ENCODE results near the gene NEB.
"Not testable (repeated sequence)": the region's sequence is repeated elsewhere in the genome, so short reads cannot be mapped to it uniquely, and the experiment has no call there.

The NEB gene

GRCh38 chr2:151607459-151608424 lies 126.5 kb downstream of the NEB start:
- DNase-seq (ENCODE audit: low read depth): not testable (repeated sequence)

DNA sequence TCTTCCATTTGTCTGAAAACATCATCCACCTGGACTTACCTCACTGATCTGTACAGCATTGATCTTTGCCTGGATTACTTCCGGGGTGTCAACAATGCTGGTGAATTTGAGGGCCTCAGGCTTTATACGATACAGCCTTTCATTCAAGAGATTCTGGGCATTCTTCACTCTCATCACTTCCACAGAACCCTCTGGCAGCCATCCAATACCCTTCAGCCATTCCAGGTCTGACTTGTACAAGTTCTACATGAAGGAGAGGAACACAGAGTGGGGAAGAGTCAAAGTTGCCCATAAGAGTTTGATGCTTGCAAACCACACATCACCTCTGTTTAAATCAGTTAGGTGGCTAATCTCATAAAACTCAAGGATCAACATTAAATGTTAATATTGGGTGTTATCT lies 130.7 kb downstream of the NEB start:
- DNase-seq (ENCODE audit: low read depth): not testable (repeated sequence)

DNA sequence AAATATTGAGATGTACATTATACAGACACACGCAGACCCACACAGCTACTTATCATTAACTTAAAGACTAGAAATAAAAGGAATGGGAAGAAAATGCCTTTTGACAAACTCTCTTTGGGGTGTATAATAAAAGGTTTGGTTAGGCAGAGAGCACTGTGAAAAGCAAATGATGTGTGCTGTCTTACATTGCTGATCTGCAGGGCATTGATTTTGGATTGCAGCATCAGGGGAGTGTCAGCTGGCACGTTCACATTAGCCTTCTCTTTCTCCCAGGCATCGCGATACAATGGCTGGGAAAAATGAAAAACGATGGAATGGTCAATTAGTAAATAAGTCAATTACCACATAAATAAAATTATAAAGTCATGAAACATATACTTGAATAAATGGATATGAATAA lies 131.9 kb downstream of the NEB start:
- DNase-seq (ENCODE audit: low read depth): not testable (repeated sequence)

- DNase-seq (ENCODE audit: low read depth): not testable (repeated sequence)
These were observed 132.5 kb downstream of the NEB start for GRCh38 chr2:151601803-151602202.

GRCh38 chr2:151596903-151597608 lies 137.2 kb downstream of the NEB start:
- not testable (repeated sequence) for DNase-seq (ENCODE audit: low read depth)

- not testable (repeated sequence) for DNase-seq (ENCODE audit: low read depth)
These were observed 142.4 kb downstream of the NEB start for GRCh38 chr2:151591908-151592255.

DNA sequence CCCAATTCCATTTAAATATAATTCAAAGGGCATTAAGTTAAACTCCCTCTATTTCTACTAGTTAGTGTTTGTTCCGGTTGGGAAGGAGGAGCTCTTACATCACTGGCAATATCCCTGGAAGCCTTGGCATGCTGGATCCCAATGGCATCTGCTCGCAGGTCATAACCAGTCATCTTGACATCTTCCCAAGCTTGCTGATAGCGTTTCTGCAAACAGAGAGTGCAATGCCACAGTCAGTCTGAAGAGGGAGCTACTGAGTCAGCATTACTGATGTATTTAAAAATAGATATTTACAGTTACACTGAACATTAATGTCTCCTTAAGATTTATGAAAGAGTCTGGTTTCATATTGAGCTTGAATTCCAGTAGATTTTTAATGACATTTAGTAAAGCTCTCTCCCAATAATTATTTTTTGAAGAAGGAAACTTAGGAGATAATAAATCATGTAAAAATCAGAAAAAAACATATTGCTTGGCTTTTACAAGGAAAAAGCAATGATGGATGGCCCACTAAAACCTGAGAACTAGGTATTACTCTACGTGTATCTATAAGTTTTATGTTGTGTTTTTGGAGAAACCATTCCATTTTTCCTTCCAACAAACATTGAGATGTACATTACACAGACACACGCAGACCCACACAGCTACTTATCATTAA lies 142.9 kb downstream of the NEB start:
- DNase-seq (ENCODE audit: low read depth): not testable (repeated sequence)

GRCh38 chr2:151581300-151581699 lies 153.0 kb downstream of the NEB start:
- DNase-seq (ENCODE audit: low read depth): not testable (repeated sequence)

DNA sequence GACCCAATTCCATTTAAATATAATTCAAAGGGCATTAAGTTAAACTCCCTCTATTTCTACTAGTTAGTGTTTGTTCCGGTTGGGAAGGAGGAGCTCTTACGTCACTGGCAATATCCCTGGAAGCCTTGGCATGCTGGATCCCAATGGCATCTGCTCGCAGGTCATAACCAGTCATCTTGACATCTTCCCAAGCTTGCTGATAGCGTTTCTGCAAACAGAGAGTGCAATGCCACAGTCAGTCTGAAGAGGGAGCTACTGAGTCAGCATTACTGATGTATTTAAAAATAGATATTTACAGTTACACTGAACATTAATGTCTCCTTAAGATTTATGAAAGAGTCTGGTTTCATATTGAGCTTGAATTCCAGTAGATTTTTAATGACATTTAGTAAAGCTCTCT lies 153.6 kb downstream of the NEB start:
- not testable (repeated sequence) for DNase-seq (ENCODE audit: low read depth)

DNA sequence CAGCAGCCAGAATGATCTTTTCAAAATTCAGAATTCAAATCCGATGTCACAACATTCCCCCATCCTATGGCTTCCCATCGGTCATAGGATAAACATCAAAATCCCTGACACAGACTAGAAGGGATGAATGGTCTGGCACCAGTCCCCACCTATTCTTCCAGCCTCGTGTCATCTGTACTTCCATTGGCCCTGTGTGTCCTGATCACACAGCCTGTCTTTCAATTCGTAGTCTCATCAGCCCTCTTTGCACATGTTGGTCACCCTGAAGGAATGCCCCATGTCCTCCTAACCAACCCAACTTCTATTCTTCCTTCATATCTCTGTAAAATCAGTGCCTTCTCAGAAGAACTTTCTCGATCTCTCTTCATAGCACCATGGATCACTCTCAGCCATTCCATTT lies 157.2 kb downstream of the NEB start:
- DNase-seq (ENCODE audit: low read depth): no peak

GRCh38 chr2:151576080-151576479 lies 158.2 kb downstream of the NEB start:
- DNase-seq (ENCODE audit: low read depth): no peak

GRCh38 chr2:151575338-151575737 lies 158.9 kb downstream of the NEB start:
- no peak for DNase-seq (ENCODE audit: low read depth)

DNA sequence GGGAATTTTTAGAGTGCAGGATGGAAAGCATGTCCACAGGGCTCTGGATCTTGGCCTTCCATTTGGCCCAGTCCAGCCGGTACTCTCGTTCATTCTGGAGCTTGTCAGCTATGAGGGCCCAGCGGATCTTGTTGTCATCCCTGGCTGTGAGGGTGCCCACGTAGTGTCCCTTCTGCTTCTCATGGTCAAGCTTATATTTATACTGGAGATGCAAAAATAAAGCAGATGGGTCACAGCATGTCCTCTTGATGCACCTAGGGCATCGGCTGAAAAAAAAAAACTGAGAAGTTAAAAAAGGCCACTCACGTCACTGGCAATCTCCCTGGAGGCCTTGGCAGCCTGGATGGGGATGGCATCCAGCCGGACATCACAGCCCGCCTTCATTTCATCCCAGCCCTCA lies 164.1 kb downstream of the NEB start:
- DNase-seq (ENCODE audit: low read depth): no peak

DNA sequence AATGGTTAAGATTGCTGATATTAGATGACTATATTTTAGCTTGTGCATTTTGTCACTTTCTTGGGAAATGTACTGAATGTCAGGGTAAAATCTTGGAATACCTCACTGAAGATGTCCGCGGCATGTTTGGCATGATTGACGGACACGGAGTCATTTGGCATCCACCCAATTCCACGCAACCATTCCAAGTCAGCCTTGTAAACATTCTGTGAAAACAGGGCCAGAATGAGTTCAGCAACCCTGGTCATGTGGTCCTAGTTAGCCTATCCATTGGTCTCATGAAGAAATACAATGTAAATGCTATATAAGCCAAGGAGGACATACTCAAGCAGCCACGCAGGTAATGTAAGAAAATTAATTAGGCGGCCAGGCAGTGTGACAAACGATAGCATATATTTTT lies 165.1 kb downstream of the NEB start:
- no peak for DNase-seq (ENCODE audit: low read depth)

- DNase-seq (ENCODE audit: low read depth): no peak
These were observed 165.8 kb downstream of the NEB start for GRCh38 chr2:151568501-151568900.

- no peak for DNase-seq (ENCODE audit: low read depth)
These were observed 167.3 kb downstream of the NEB start for GRCh38 chr2:151567006-151567405.

DNA sequence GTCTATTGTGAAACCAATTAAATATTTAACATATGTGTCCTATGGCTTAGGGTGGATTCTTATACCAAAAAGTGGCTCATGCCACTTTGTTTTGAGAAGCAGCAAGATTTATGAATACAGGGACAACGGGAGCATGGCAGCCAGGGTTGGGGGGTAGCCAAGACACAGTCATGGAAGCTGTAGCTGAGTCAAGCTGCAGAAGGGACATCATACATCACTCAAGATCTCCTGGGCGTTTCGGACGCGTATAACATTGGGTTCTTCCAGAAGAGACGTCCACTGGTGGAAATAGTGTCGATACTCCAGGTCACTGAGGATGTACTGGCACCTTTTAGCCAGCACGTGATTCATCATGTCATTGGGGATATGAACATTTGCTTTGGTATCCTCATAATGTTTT lies 171.9 kb downstream of the NEB start:
- no peak for DNase-seq (ENCODE audit: low read depth)

DNA sequence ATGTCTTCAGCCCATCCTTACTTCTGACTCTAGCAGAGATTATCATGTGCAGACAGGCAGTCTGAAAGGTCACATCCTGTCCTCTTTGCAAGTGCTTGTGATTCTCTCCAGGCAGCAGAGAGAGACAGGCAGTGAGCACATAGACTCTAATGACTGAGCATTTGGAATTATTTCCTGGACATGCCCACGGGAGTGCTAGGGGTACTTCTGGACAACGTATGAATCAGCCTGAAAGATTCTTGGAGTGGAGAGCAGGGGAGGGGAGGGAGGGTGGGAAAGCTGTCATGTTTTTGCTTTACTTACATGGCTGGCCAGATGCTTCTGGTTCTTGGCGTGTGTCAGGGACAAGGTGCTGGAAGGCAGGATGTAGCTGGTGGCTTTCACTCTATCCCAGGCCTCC lies 174.0 kb downstream of the NEB start:
- DNase-seq (ENCODE audit: low read depth): no peak

- DNase-seq (ENCODE audit: low read depth): not testable (repeated sequence)
These were observed 174.8 kb downstream of the NEB start for GRCh38 chr2:151559431-151559830.

- DNase-seq (ENCODE audit: low read depth): not testable (repeated sequence)
These were observed 176.4 kb downstream of the NEB start for GRCh38 chr2:151557883-151558282.

DNA sequence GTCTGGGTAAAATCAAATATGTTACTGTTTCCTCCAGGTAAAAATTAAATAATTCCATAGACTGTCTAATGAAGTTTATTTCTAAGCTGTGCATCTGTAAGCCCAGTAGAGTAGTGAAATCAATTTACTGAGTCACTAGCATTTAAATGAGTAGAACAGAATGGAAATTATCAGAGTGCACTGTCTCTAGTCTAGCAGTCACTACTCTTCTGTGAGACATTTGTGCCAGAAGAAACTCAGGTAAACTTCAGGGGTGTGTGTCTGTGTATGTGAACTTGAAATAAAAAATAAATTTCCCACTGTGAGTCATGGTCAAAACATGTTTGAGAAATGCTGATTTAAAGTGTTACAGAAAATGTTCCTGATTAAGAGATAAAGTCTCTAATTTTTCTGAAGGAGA lies 178.2 kb downstream of the NEB start:
- no peak for DNase-seq (ENCODE audit: low read depth)

GRCh38 chr2:151552287-151552686 lies 182.0 kb downstream of the NEB start:
- DNase-seq (ENCODE audit: low read depth): no peak

GRCh38 chr2:151551556-151551955 lies 182.7 kb downstream of the NEB start:
- DNase-seq (ENCODE audit: low read depth): no peak
